Small intestine (tissue), 7 donors: ENCODE data around the gene EVX1. TPM values are rescaled to one million over a fixed set of nuclear protein-coding genes. Genes with fewer than 3 reads are reported as not detected.

Experiments
- DNase-seq, 2 donors: peaks; one replicate each; pipeline versions ENCODE4 v3.0.0 to v3.0.0-alpha.2; 2013
- FAIRE-seq: peaks from 2 replicates; lab custom pipeline; 2012; peaks lifted over from hg19 to GRCh38; lab: Jason Lieb, UNC
- H3K27ac ChIP-seq, 3 donors: one replicate each; pipeline ENCODE4 v1.5.1; 2013; ENCODE audit warnings: low read length in 2 of 3, mild to moderate bottlenecking in 2 of 3, control low read depth in 1 of 3, inconsistent platforms in 1 of 3, low read depth in 1 of 3, moderate library complexity in 1 of 3
- H3K27me3 ChIP-seq, 3 donors: one replicate each; pipeline ENCODE4 v1.6.1; 2013; ENCODE audit warnings: low read length in 3 of 3, inconsistent platforms in 1 of 3; ENCODE audit not compliant: control insufficient read depth in 3 of 3, insufficient read depth in 3 of 3
- H3K36me3 ChIP-seq, 3 donors: one replicate each; pipeline ENCODE4 v1.6.1; 2013; ENCODE audit warnings: low read length in 3 of 3, inconsistent platforms in 1 of 3, low read depth in 1 of 3, mild to moderate bottlenecking in 1 of 3, moderate library complexity in 1 of 3; ENCODE audit not compliant: control insufficient read depth in 3 of 3, insufficient read depth in 2 of 3
- H3K4me1 ChIP-seq, 3 donors: one replicate each; pipeline ENCODE4 v1.6.1; 2013; ENCODE audit warnings: low read length in 2 of 3, inconsistent platforms in 1 of 3, low read depth in 1 of 3, mild to moderate bottlenecking in 1 of 3, moderate library complexity in 1 of 3; ENCODE audit not compliant: control insufficient read depth in 3 of 3, insufficient read depth in 2 of 3
- H3K4me3 ChIP-seq, 3 donors: one replicate each; pipeline ENCODE4 v1.5.1; 2013; ENCODE audit warnings: low read length in 3 of 3, control low read depth in 1 of 3, inconsistent platforms in 1 of 3, low read depth in 1 of 3, mild to moderate bottlenecking in 1 of 3, moderate library complexity in 1 of 3
- H3K9me3 ChIP-seq, 2 donors: one replicate each; pipeline ENCODE4 v1.6.1; 2013; ENCODE audit warnings: low read depth in 1 of 2, low read length in 1 of 2; ENCODE audit not compliant: control insufficient read depth in 2 of 2, insufficient read depth in 1 of 2
- whole genome bisulfite sequencing, 3 donors: extraction: QIAGEN DNeasy Blood & Tissue Kit; methylation state at CpG; one replicate each; pipeline ENCODE4 v1.1.7; 2013; 5-methylcytosine and 5-hydroxymethylcytosine counted together
- polyA plus RNA-seq, 4 donors: library from polyadenylated mRNA; stranded (reverse) in 3 of 4; unstranded in 1 of 4; fragments of 200-250 nt in 3 of 4; fragments of 120-200 nt in 1 of 4; gene quantifications; one replicate each; pipeline versions ENCODE4 v1.2.1 to v1.2.3, GENCODE V29; 2013
- donor health status: healthy with polysubstance abuse.
- donor health status: control.
- donor health status: control.
- donor health status: Bipolar disorder and iron deficiency.
- donor health status: healthy.

EVX1 gene
- polyA plus RNA-seq, 4 donors, result not detected

DNA sequence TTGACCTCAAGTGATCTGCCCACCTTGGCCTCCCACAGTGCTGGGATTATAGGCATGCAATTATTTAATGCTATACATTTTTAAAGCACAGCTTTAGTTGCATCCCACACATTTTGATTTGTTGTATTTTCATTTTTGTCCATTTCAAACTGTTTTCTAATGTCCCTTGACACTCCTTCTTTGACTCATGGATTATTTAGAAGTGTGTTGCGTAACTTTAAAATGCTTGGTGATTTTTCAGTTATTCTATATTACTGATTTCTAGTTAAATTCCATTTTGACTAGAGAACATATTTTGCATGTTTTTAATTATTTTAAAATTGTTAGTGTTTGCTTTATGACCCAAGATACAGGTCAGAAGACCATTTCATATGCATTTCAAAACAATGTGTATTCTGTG is 28.8 kb downstream of the EVX1 start:
- no peak for FAIRE-seq
- 86 to 100% (median 95%) methylated on average over 1 of the region's 1 CpG for WGBS, 3 donors
- H3K27ac ChIP-seq, result no peak overlapping the region
- no peaks in the 10 kb centered on the region for H3K36me3 ChIP-seq
- peaks cover 0 to 2% (median 0%) of the 10 kb centered on the region in 3 donors for H3K27me3 ChIP-seq
- no peaks in the 10 kb centered on the region for H3K4me1 ChIP-seq
- H3K9me3 ChIP-seq, result no peaks in the 10 kb centered on the region
- H3K4me3 ChIP-seq, result no peak overlapping the region
- no peak for DNase-seq

GRCh38 chr7:27277628-27278027 is 35.0 kb downstream of the EVX1 start:
- H3K27ac ChIP-seq, result peak overlapping the region in 2 of 3 donors; percentile 29 to 72
- H3K4me1 ChIP-seq, result no peaks in the 10 kb centered on the region
- FAIRE-seq, result no peak
- no peaks in the 10 kb centered on the region for H3K9me3 ChIP-seq
- no peak overlapping the region for H3K4me3 ChIP-seq
- H3K36me3 ChIP-seq, result no peaks in the 10 kb centered on the region
- H3K27me3 ChIP-seq, result peaks cover 0 to 2% (median 0%) of the 10 kb centered on the region in 3 donors
- 12 to 46% (median 27%) methylated on average over 2 of the region's 2 CpGs for WGBS, 3 donors
- DNase-seq, result peak; percentile 71 to 96

DNA sequence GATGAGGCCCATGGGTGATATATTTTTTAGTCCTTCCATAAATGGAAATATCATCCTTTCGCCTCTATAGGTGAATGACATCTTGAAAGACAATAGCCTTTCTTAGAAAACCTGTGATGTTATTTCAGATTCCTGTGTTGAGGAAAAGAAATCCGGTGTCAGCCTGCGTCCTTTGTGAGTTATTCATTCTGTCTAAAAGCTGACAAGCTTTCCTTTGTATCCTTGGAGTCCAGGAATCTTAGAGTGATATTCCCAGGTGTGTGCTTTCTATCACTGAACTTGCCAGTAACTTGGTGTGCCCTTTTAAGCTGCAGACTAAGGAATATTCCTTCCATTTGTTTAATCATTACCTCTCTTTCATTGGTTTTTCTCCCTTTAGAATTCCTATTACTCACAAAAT is 41.0 kb downstream of the EVX1 start:
- Histone ChIP-seq H3K9me3 (no peaks in the 10 kb centered on the region), H3K27me3 (peaks cover 0 to 3% (median 0%) of the 10 kb centered on the region in 3 donors), H3K4me3 (no peak overlapping the region), H3K27ac (no peak overlapping the region), H3K4me1 (no peaks in the 10 kb centered on the region), H3K36me3 (no peaks in the 10 kb centered on the region)
- WGBS, 3 donors, result 75 to 81% (median 75%) methylated on average over 3 of the region's 3 CpGs
- FAIRE-seq (no peak), DNase-seq (no peak)

- H3K36me3 ChIP-seq, result no peaks in the 10 kb centered on the region
- FAIRE-seq (no peak), DNase-seq (no peak)
These were observed 52.6 kb downstream of the EVX1 start for GRCh38 chr7:27295236-27295635.

GRCh38 chr7:27297356-27297755 is 54.8 kb downstream of the EVX1 start:
- FAIRE-seq, result no peak
- no peak overlapping the region for H3K4me3 ChIP-seq
- 62 to 76% (median 74%) methylated on average over 8 of the region's 8 CpGs for WGBS, 3 donors
- no peaks in the 10 kb centered on the region for H3K36me3 ChIP-seq
- no peak overlapping the region for H3K27ac ChIP-seq
- no peaks in the 10 kb centered on the region for H3K4me1 ChIP-seq
- no peaks in the 10 kb centered on the region for H3K9me3 ChIP-seq
- no peak for DNase-seq
- peaks cover 0 to 6% (median 5%) of the 10 kb centered on the region in 3 donors for H3K27me3 ChIP-seq

More at GRCh38 chr7:27295236-27295635, 52.6 kb downstream of the EVX1 start:
- 54 to 71% (median 57%) methylated on average over 2 of the region's 2 CpGs for WGBS, 3 donors
- Histone ChIP-seq H3K27ac (no peak overlapping the region), H3K4me1 (no peaks in the 10 kb centered on the region), H3K27me3 (peaks cover 0 to 6% (median 5%) of the 10 kb centered on the region in 3 donors), H3K9me3 (no peaks in the 10 kb centered on the region), H3K4me3 (no peak overlapping the region)

Other genes starting within 250 kb of the EVX1 start
- 1 to 10 TPM in 1 of 4 donors, under 1 TPM in 2, not detected in 1; 0.49 to 4.5 (median 0.81) TPM for gene HOXA1, start 146.8 kb upstream of the EVX1 start, polyA plus RNA-seq
- gene HOXA2, start 140.1 kb upstream of the EVX1 start, polyA plus RNA-seq, result 1 to 10 TPM in 1 of 4 donors, under 1 TPM in 1, not detected in 2; 0.97 to 6.9 TPM
- 10 to 100 TPM in 1 of 4 donors, 1 to 10 TPM in 2, not detected in 1; 2.4 to 15.3 (median 7.9) TPM for gene HOXA4, start 112.0 kb upstream of the EVX1 start, polyA plus RNA-seq
- 10 to 100 TPM in 1 of 4 donors, 1 to 10 TPM in 2, under 1 TPM in 1; 0.45 to 44.0 (median 5.1) TPM for gene HOXA5, start 99.1 kb upstream of the EVX1 start, polyA plus RNA-seq
- 10 to 100 TPM in 1 of 4 donors, under 1 TPM in 2, not detected in 1; 0.46 to 29.7 (median 0.81) TPM for gene HOXA6, start 95.0 kb upstream of the EVX1 start, polyA plus RNA-seq
- gene HOXA3, start 90.2 kb upstream of the EVX1 start, polyA plus RNA-seq, result 10 to 100 TPM in 1 of 4 donors, 1 to 10 TPM in 1, under 1 TPM in 2; 0.45 to 47.4 (median 1.9) TPM
- gene HOXA7, start 86.1 kb upstream of the EVX1 start, polyA plus RNA-seq, result 10 to 100 TPM in 1 of 4 donors, 1 to 10 TPM in 2, not detected in 1; 1.1 to 16.9 (median 1.9) TPM
- gene HOXA9, start 77.3 kb upstream of the EVX1 start, polyA plus RNA-seq, result 10 to 100 TPM in 1 of 4 donors, under 1 TPM in 1, not detected in 2; 0.28 to 74.3 TPM
- 10 to 100 TPM in 1 of 4 donors, under 1 TPM in 1, not detected in 2; 0.06 to 19.8 TPM for gene HOXA10, start 68.5 kb upstream of the EVX1 start, polyA plus RNA-seq
- under 1 TPM in 1 of 4 donors, not detected in 3; 0.04 TPM for gene HOXA11, start 57.6 kb upstream of the EVX1 start, polyA plus RNA-seq
- under 1 TPM in 1 of 4 donors, not detected in 3; 0.01 TPM for gene HOXA13, start 42.7 kb upstream of the EVX1 start, polyA plus RNA-seq